HCEC 1CT (cell line): ENCODE data around the gene CBX4.

ENCODE experiments used
- DNase-seq: peaks from one replicate; pipeline ENCODE4 v3.0.0-alpha.2; 2017

CBX4 gene

GRCh38 chr17:79785017-79785899 is 54.0 kb downstream of the CBX4 start:
- no peak for DNase-seq

- DNase-seq: no peak
Observed at GRCh38 chr17:79784353-79785016, 54.8 kb downstream of the CBX4 start.

- no peak for DNase-seq
Observed at GRCh38 chr17:79783891-79784290, 55.3 kb downstream of the CBX4 start.
